T-cell (primary cell): ENCODE results near the gene TMC3. TPM values are rescaled to one million over a fixed set of nuclear protein-coding genes. Genes with fewer than 3 reads are reported as not detected.
A peak's percentile ranks its signal among the peaks of the same experiment; 100 is the strongest.

Experiments
- ATAC-seq, 4 experiments: fragments of 200-7000 bp in 3 of 4; fragments of 150-1000 bp in 1 of 4; cut with Tn5 transposase; replicated peaks in 1 of 4; 1 replicate in 3 of 4; 2 replicates in 1 of 4; pipeline ENCODE4 v1.10.0; 2021; ENCODE audit warnings: moderate library complexity in 3 of 4, mild to moderate bottlenecking in 2 of 4, moderate number of reproducible peaks in 1 of 4
- CTCF ChIA-PET, 2 donors: fragments of 300-600 bp; sonication (Branson Sonifier 250); formaldehyde crosslinking; loops; one replicate each; lab custom pipeline; 2022; ENCODE audit warnings: antibody characterized with exemption in 2 of 2; lab: Charles Lee
- POLR2A ChIA-PET, 2 donors: fragments of 300-600 bp; sonication (Branson Sonifier 250); formaldehyde crosslinking; loops; one replicate each; lab custom pipeline; 2022; ENCODE audit warnings: antibody characterized with exemption in 2 of 2; lab: Charles Lee
- DNase-seq, 35 experiments: peaks; one replicate each; pipeline versions ENCODE4 v3.0.0 to v3.0.0-alpha.2; 2013 to 2023
- H3K27ac ChIP-seq: one replicate; pipeline ENCODE4 v1.5.1; 2013; ENCODE audit warnings: low read length
- H3K27me3 ChIP-seq, 2 experiments: replicated peaks in 1 of 2; 1 replicate in 1 of 2; 2 replicates in 1 of 2; pipeline versions ENCODE4 v1.6.1 to v1.7.0; 2013; ENCODE audit warnings: low read length in 1 of 2, mixed read lengths in 1 of 2; ENCODE audit not compliant: control insufficient read depth in 2 of 2, insufficient read depth in 2 of 2; ENCODE audit errors: extremely low read depth in 1 of 2
- H3K36me3 ChIP-seq, 2 donors: 1 replicate in 1 of 2; 2 replicates in 1 of 2; pipeline versions ENCODE4 v1.6.1 to v1.7.0; 2013; ENCODE audit warnings: low read length in 1 of 2; ENCODE audit not compliant: control insufficient read depth in 2 of 2, insufficient read depth in 1 of 2; ENCODE audit errors: extremely low read depth in 1 of 2
- H3K4me1 ChIP-seq, 2 experiments: 1 replicate in 1 of 2; 2 replicates in 1 of 2; pipeline versions ENCODE4 v1.6.1 to v1.7.0; 2013; ENCODE audit warnings: low read length in 2 of 2, mixed read lengths in 1 of 2; ENCODE audit not compliant: insufficient read depth in 2 of 2, control insufficient read depth in 1 of 2; ENCODE audit errors: extremely low read depth in 1 of 2
- H3K4me3 ChIP-seq, 2 donors: 1 replicate in 1 of 2; 2 replicates in 1 of 2; pipeline versions ENCODE4 v1.5.1 to v1.7.0; 2013; ENCODE audit warnings: mild to moderate bottlenecking in 2 of 2, low read length in 1 of 2, moderate library complexity in 1 of 2; ENCODE audit not compliant: control insufficient read depth in 1 of 2; ENCODE audit errors: extremely low read depth in 1 of 2
- H3K9me3 ChIP-seq: 2 replicates; pipeline ENCODE4 v1.7.0; 2013
- H3K27ac Mint-ChIP-seq, 2 donors: one replicate each; pipeline ENCODE4 v1.8.0; 2020 to 2021; ENCODE audit warnings: mild to moderate bottlenecking in 2 of 2, mixed read lengths in 2 of 2
- H3K27me3 Mint-ChIP-seq, 2 donors: one replicate each; pipeline ENCODE4 v1.8.0; 2021 to 2022; ENCODE audit warnings: mixed read lengths in 2 of 2
- H3K36me3 Mint-ChIP-seq: one replicate; pipeline ENCODE4 v1.8.0; 2021; ENCODE audit warnings: mixed read lengths
- H3K4me1 Mint-ChIP-seq, 3 donors: one replicate each; pipeline ENCODE4 v1.8.0; 2020 to 2022; ENCODE audit warnings: mixed read lengths in 3 of 3, mild to moderate bottlenecking in 1 of 3
- H3K4me3 Mint-ChIP-seq, 3 donors: one replicate each; pipeline ENCODE4 v1.8.0; 2020 to 2022; ENCODE audit warnings: mild to moderate bottlenecking in 3 of 3, mixed read lengths in 3 of 3, moderate library complexity in 3 of 3
- H3K9me3 Mint-ChIP-seq, 3 donors: one replicate each; pipeline ENCODE4 v1.8.0; 2020 to 2022; ENCODE audit warnings: mixed read lengths in 3 of 3
- WGBS: methylation state at CpG from one replicate; pipeline ENCODE4 v1.1.5; 2013; ENCODE audit warnings: missing lambda C conversion rate; ENCODE audit not compliant: insufficient coverage; 5-methylcytosine and 5-hydroxymethylcytosine counted together
- total RNA-seq, 35 experiments: library from RNA in 6 of 35; stranded (reverse) in 6 of 35; fragments of 120-200 nt in 1 of 35; gene quantifications; one replicate each; pipeline versions ENCODE4 v1.2.1 to v1.2.4 and lab custom pipeline; 2013 to 2026

Gene TMC3
- total RNA-seq, 5 donors from 2014 or later (not counting 1 experiment from before 2014, with no cell fraction given), result not detected

DNA sequence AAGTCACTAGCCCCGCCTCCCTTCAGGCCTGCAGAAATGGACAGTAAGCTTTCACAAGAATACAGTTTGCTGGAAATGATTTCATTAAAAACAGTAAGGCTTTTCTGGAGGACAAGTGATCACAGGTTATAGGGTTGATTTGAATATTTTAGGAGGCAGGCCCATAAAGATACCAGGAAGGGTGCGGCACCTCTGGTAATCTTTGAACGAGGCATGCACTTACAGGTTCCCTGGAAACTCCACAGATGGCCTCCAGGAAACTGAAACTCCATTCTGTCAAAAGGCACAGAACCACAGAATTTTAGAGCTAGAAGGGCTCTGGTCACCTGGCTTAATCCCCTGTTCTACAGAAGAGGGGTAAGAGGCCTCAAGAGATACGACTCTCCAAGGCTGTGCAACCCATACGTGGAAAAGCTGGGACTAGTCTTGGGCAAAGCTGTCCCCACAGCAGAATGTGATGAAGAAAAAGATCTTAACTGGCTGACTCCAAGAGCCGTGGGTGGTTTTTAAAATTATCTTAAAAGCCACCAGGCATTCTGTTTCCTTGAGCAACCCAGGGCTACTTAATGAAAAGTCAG lies 51.2 kb downstream of the TMC3 start:
- H3K4me3 Mint-ChIP-seq, result peak overlapping the region; percentile 55 to 98 (median 63)
- Histone ChIP-seq H3K9me3 (no peaks in the 10 kb centered on the region), H3K27me3 (no peaks in the 10 kb centered on the region), H3K4me1 (peaks cover 5 to 19% of the 10 kb centered on the region in 2 experiments), H3K36me3 (peaks cover 9 to 16% of the 10 kb centered on the region in 2 donors), H3K27ac (no peak overlapping the region), H3K4me3 (no peak overlapping the region)
- ATAC-seq (no peak), DNase-seq (no peak)
- peaks cover 45 to 58% (median 50%) of the 10 kb centered on the region in 3 donors for H3K4me1 Mint-ChIP-seq
- no peaks in the 10 kb centered on the region for H3K9me3 Mint-ChIP-seq
- POLR2A ChIA-PET, result no interaction called here
- H3K36me3 Mint-ChIP-seq, result peaks cover 8% of the 10 kb centered on the region
- 82% methylated on average over 5 of the region's 6 CpGs for WGBS
- H3K27me3 Mint-ChIP-seq, result no peaks in the 10 kb centered on the region
- H3K27ac Mint-ChIP-seq, result peak overlapping the region; percentile 58 to 74
- CTCF ChIA-PET, result interaction anchor here (0.6 to 1.4 kb wide), 2 partner anchors 57 to 332 kb away, joined by 3 to 4 read pairs; no protein-coding TSS in a partner anchor

DNA sequence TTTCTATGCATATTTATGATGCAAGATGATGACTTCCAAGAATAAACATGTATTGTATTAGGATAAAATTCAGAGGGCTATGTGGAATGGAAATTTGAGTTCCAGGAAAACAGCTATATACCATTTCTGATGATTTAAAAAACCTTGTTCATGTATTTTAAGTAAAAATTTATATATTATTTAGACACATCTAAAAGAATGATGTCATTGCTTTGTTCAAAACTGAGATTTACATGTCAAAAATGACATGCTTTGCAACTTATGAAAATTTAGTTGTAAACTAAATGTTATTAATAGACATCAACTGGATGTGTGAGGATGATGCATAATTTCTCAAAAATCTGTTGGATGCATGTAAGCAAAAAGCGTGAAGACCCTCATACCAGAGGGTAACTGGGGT lies 52.3 kb downstream of the TMC3 start:
- H3K4me1 ChIP-seq, result peaks cover 5 to 25% of the 10 kb centered on the region in 2 experiments
- WGBS, result no CpG with 5 or more reads among the region's 1 CpG
- Mint-ChIP-seq H3K4me1 (peaks cover 42 to 51% (median 50%) of the 10 kb centered on the region in 3 donors), H3K4me3 (no peak overlapping the region), H3K27ac (peak overlapping the region in 1 of 2 donors; percentile 74), H3K27me3 (no peaks in the 10 kb centered on the region), H3K36me3 (peaks cover 16% of the 10 kb centered on the region), H3K9me3 (no peaks in the 10 kb centered on the region)
- POLR2A ChIA-PET, result interaction anchor here in 1 of 2 donors (1.0 kb wide), 2 partner anchors 25 to 43 kb away, joined by 3 read pairs; no protein-coding TSS in a partner anchor
- H3K9me3 ChIP-seq, result no peaks in the 10 kb centered on the region
- no peak for DNase-seq
- H3K27me3 ChIP-seq, result no peaks in the 10 kb centered on the region
- H3K4me3 ChIP-seq, result no peak overlapping the region
- ATAC-seq, result no peak
- no peak overlapping the region for H3K27ac ChIP-seq
- CTCF ChIA-PET, result interaction anchor here in 1 of 2 donors (1.0 to 1.7 kb wide), 2 partner anchors 36 to 56 kb away, joined by 3 to 6 read pairs; no protein-coding TSS in a partner anchor
- peaks cover 9 to 22% of the 10 kb centered on the region in 2 donors for H3K36me3 ChIP-seq

DNA sequence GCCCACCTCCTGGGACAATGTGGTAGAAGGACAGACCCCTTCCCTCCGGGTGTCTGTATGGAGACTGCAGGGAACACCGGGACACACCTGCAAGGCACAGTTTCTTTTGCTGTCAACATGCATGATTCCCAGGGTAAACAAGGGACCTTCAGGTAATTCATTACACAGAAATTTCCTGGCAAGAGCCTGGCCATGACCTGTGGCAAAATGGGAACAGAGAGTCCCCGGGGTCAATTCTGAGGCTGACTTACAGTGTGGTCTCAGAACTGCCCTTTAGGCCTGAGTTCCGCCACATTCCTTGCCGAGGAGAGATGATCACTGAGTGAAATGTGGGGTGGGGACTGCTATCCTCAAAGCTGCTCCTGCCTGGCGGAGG lies 56.4 kb downstream of the TMC3 start:
- Histone ChIP-seq H3K27me3 (no peaks in the 10 kb centered on the region), H3K36me3 (peaks cover 20 to 34% of the 10 kb centered on the region in 2 donors), H3K4me3 (no peak overlapping the region), H3K9me3 (no peaks in the 10 kb centered on the region), H3K4me1 (peaks cover 3 to 43% of the 10 kb centered on the region in 2 experiments), H3K27ac (no peak overlapping the region)
- no peaks in the 10 kb centered on the region for H3K27me3 Mint-ChIP-seq
- CTCF ChIA-PET, result no interaction called here
- H3K9me3 Mint-ChIP-seq, result no peaks in the 10 kb centered on the region
- peaks cover 38% of the 10 kb centered on the region for H3K36me3 Mint-ChIP-seq
- peak overlapping the region in 1 of 2 donors; percentile 87 for H3K27ac Mint-ChIP-seq
- DNase-seq, result no peak
- POLR2A ChIA-PET, result no interaction called here
- no peak for ATAC-seq
- H3K4me3 Mint-ChIP-seq, result no peak overlapping the region
- peaks cover 53 to 68% (median 57%) of the 10 kb centered on the region in 3 donors for H3K4me1 Mint-ChIP-seq
- 94% methylated on average over 5 of the region's 6 CpGs for WGBS

DNA sequence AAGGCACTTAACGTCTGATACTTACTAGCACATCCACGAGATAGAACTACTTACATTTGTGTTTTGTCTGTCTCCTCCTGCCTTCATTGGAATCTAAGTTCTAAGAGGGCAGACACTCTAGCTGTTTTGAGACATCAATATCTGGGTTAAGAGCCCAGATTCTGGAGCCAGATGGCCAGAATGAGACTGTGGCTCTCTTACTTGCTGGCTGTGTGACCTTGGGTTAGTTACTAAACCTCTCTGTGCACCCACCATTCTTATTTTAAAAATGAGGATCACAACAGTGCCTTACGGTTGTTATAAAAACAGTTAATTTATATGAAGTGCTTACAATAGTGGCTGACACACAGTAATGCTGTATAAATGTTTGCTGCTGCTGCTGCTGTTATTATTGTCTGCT lies 57.7 kb downstream of the TMC3 start:
- H3K9me3 ChIP-seq, result no peaks in the 10 kb centered on the region
- peaks cover 20 to 41% of the 10 kb centered on the region in 2 donors for H3K36me3 ChIP-seq
- Mint-ChIP-seq H3K36me3 (peaks cover 49% of the 10 kb centered on the region), H3K4me1 (peaks cover 61 to 73% (median 62%) of the 10 kb centered on the region in 3 donors), H3K4me3 (peak overlapping the region in 1 of 3 donors; percentile 36), H3K27me3 (no peaks in the 10 kb centered on the region), H3K27ac (peak overlapping the region; percentile 80 to 87), H3K9me3 (no peaks in the 10 kb centered on the region)
- CTCF ChIA-PET, result no interaction called here
- H3K4me3 ChIP-seq, result no peak overlapping the region
- DNase-seq, result no peak
- H3K27me3 ChIP-seq, result no peaks in the 10 kb centered on the region
- no peak for ATAC-seq
- no CpG with 5 or more reads among the region's 3 CpGs for WGBS
- peak overlapping the region; percentile 25 for H3K27ac ChIP-seq
- POLR2A ChIA-PET, result no interaction called here
- H3K4me1 ChIP-seq, result peaks cover 10 to 50% of the 10 kb centered on the region in 2 experiments

DNA sequence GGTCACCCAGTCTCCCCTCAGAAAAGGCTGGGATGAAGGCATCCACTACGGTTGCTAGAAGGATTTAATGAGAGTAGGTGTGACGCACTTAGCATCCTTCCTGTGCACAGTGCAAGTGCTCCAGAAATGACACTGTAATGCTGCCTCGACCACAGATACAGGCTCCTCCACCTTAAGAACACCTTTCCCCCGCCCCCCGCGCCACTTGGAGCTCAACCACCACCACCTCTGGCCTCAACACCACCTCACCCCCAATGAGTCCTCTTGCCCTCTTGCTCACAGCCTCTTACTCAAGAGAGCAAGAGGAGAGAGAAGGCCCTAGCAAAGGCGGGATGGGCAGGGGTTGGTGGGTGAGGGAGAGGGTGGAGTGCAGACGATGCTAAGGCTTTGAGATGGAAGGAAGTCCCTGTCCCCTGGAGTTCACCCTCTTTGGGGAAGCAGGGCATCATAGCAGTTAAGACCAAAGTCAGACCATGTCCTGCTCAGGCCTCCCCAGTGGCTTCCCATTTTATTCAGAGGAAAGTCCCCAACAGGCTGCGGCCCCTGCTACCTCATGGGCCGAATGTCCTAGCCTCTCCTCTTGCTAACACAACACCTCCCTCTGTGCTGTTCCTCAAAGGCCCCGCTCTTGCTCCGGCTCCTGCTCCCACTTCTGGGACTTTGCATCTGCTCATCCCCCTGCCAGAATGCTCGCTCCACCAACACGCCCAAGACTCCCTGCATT lies 58.4 kb downstream of the TMC3 start:
- peaks cover 13 to 56% of the 10 kb centered on the region in 2 experiments for H3K4me1 ChIP-seq
- Mint-ChIP-seq H3K4me1 (peaks cover 67 to 80% (median 69%) of the 10 kb centered on the region in 3 donors), H3K36me3 (peaks cover 54% of the 10 kb centered on the region), H3K27me3 (no peaks in the 10 kb centered on the region), H3K9me3 (no peaks in the 10 kb centered on the region), H3K4me3 (peak overlapping the region in 1 of 3 donors; percentile 36), H3K27ac (peak overlapping the region; percentile 80 to 87)
- CTCF ChIA-PET, result interaction anchor here in 1 of 2 donors (1.0 kb wide), 1 partner anchor 42 kb away, joined by 4 read pairs; no protein-coding TSS in a partner anchor
- H3K4me3 ChIP-seq, result no peak overlapping the region
- WGBS, result 85% methylated on average over 7 of the region's 14 CpGs
- ATAC-seq (peak; percentile 22 to 63 (median 37)), DNase-seq (peak in 20 of 35 experiments; percentile 19 to 60 (median 40))
- H3K9me3 ChIP-seq, result no peaks in the 10 kb centered on the region
- H3K36me3 ChIP-seq, result peaks cover 20 to 43% of the 10 kb centered on the region in 2 donors
- no peaks in the 10 kb centered on the region for H3K27me3 ChIP-seq
- peak overlapping the region; percentile 25 for H3K27ac ChIP-seq
- POLR2A ChIA-PET, result interaction anchor here (0.6 to 0.9 kb wide), 3 partner anchors 8 to 15 kb away, joined by 3 to 9 read pairs (median 3); partner anchors contain the start of gene STARD5 (in 1 of the 2)

DNA sequence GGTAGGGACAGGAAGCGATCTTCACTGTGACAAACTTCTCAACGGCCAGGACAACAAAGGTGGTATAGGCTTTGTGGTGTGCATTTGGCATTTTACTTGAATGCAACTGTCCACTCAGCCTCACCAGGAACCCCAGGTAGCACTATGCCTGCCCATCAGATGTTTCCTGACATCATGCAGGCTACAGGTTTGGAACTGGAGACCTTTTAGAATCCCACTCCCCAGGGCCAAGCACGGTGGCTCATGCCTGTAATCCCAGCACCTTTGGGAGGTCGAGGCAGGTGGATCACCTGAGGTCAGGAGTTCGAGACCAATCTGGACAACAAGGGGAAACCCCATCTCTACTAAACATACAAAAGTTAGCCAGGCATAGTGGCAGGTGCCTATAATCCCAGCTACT lies 59.6 kb downstream of the TMC3 start:
- ChIA-PET CTCF (interaction anchor here in 1 of 2 donors (1.0 kb wide), 1 partner anchor 48 kb away, joined by 4 read pairs; no protein-coding TSS in a partner anchor), POLR2A (no interaction called here)
- H3K4me1 Mint-ChIP-seq, result peaks cover 72 to 86% (median 81%) of the 10 kb centered on the region in 3 donors
- Histone ChIP-seq H3K27me3 (no peaks in the 10 kb centered on the region), H3K27ac (peak overlapping the region; percentile 25), H3K9me3 (no peaks in the 10 kb centered on the region), H3K36me3 (peaks cover 15 to 52% of the 10 kb centered on the region in 2 donors), H3K4me1 (peaks cover 13 to 63% of the 10 kb centered on the region in 2 experiments), H3K4me3 (no peak overlapping the region)
- peaks cover 66% of the 10 kb centered on the region for H3K36me3 Mint-ChIP-seq
- H3K4me3 Mint-ChIP-seq, result peak overlapping the region in 1 of 3 donors; percentile 51
- peak overlapping the region; percentile 92 to 93 for H3K27ac Mint-ChIP-seq
- ATAC-seq (no peak), DNase-seq (no peak)
- no peaks in the 10 kb centered on the region for H3K27me3 Mint-ChIP-seq
- WGBS, result 93% methylated on average over 2 of the region's 5 CpGs
- H3K9me3 Mint-ChIP-seq, result no peaks in the 10 kb centered on the region
